HG03442 (cell line): ENCODE measurements around the gene PLXNA4.

Experiments used
- ATAC-seq: cut with Tn5 transposase; IDR thresholded peaks from one replicate; pipeline ENCODE4 v1.9.1; 2021; ENCODE audit warnings: mild to moderate bottlenecking, moderate library complexity; ENCODE audit not compliant: unreplicated experiment

The PLXNA4 gene

DNA sequence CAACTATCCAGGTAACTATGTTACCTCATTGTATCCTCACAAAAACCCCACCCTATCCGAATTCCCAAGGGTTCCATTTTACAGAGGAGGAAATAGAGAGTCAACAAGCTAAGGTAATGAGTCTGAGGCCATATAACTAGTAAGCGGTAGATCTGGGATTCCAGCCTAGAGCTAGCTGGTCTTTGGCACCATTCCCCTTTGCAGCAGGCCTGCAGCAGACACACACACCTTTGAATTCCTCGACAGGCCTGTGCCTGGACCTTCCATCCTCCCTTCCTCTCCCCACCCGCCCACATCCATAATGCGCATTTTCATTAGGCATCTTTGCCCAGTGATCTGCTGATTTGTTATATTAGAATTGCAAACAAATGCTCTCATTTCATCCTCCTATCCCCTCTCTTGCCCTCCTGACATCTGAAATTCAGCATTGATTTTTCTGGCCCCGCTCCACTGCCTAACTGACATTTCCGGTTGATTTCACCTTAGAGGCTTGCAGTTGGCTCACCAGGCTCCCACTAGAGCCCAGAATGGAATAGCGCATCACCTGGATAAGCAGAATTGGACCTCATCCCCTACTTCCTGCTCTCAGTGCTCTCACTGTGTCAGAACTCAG is 129.5 kb downstream of the PLXNA4 start:
- ATAC-seq: no peak

DNA sequence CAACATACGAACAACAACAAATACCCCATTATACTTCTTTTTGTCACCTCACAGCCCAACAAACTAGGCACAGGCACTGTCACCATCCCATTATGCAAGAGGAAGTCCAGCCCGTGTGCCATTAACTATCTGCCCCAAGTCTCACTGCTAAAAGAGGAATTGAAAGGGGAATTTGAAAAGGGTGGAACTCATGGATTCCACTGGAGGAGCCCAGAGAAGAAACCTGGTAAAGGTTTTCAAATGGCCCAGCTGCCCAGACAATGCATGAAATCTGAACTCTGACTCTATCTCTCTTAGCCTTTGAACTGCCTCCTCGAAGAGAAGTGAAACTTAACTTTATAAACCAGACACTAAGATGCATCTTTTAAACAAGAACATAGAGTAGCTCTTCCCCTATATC is 130.0 kb downstream of the PLXNA4 start:
- ATAC-seq: no peak

DNA sequence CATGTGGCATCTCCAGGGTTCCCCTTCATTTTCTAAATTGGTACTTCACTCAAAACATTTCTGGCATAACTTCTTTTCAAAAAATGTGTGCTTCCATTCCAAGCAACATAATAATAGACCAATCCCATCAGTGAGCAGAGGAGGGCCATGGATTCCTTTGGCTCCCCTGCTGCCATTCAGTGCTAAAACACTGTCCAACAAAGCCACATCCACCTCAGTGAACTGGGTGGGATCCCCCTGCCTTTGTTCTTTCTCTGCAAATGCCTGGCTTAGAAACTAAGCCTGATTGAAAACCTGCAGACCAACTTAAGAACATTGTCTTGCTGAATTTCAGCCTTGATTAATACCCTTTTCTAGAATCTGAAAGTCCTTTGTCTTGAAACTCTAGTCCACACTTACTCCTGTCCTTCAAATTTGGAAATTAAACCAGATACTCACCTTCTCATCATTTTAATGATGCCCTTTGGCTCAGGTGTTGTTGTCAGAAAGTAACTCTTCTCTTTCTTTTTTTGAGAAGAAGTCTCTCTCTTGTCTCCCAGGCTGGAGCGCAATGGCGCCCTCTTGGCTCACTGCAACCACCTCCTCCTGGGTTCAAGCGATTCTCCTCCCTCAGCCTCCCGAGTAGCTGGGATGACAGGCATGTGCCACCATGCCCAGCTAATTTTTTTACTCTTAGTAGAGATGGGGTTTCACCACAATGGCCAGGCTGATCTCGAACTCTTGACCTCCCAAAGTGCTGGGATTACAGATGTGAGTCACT is 132.3 kb downstream of the PLXNA4 start:
- no peak for ATAC-seq

DNA sequence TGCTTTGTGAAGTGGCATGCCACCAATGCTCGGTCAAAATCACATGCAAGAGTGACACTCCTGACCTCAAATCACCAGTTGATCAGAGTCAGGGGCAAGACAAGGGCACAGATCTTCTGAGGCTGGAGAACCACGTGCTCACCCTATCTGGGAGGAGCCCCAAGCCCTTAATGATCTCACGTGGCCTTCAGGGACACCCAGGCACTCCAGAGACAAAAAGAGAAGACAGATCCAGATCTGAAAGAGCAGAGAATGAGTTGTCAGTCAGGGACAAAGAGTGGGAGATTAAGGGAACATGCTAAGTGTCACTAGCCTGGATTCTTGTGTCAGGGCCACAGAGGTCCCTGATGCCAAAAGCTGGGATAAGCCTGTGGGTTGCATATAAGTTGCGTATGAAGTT is 134.3 kb downstream of the PLXNA4 start:
- no peak for ATAC-seq

DNA sequence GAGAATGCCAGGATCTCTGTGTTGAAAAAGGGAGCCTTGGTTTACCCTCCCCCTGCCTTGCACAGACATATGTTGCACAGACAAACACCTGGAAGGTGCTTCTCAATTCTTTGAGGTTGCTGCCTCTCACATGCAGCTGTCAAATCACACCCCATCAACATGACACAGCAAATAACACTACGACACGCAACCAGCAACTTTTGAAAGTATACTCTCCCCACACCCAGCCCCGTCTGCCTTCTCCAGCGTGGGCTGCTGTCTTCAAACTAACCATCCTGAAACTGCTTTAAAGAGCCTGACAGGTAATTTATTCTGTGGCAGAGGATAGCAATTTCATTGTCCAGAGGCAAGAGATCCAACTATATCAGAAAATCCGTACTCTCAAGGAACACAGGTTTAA is 136.1 kb downstream of the PLXNA4 start:
- no peak for ATAC-seq

DNA sequence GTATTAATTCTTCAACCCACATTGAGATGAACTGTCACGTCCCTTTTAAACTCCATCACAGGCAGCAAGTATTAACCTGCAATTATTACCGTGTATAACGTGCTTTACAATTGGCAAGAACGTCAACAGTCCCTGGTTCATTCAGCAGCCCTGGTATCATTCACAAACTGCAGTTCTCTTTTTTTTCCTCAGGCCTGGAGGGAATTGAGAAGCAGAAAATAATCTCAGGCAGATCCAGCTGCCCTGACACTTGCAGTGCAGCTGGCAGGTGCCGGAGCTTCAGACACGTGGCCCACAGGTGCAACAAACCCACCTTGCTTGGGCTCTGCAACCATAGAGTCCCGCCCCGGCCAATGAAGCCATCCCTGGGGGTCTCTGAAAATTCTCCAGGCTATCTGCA is 137.3 kb downstream of the PLXNA4 start:
- ATAC-seq: no peak

DNA sequence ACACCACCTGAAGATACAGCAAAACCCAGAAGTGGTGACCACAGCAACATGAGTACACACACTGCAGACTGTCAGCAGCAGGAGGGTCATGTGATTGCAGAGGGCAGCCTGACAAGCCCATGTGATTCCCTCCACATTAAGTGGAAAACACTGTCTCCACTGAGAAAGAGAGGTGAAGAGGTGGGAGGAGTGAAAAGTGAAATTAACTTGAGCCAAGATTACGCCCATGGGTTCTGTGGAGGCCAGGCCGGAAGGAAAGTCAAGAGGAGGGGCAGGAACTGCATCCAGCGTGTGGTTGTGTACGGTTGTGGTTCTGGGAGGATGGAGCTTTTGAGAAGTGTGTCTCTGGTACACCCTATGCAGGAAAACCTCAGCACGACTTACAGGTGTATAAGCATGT is 138.5 kb downstream of the PLXNA4 start:
- ATAC-seq: no peak

DNA sequence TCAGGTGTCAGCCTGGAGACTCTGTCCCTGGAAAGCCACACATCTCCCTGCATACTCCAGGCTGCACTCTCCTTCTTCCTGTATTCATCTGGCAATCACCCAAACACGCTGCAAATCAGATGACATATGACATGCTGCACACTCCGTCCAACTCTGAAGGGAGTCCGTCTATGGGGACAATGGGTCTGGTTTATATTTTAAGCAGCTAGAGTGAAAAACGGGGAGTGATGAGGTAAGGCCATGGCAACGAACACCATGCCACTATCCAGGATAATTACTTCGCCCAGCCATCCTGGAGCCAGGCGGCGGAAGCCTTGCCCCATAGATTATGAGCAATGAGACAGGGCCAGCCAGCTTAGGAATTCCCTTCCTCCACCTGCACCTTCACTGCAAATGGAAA is 140.1 kb downstream of the PLXNA4 start:
- no peak for ATAC-seq

DNA sequence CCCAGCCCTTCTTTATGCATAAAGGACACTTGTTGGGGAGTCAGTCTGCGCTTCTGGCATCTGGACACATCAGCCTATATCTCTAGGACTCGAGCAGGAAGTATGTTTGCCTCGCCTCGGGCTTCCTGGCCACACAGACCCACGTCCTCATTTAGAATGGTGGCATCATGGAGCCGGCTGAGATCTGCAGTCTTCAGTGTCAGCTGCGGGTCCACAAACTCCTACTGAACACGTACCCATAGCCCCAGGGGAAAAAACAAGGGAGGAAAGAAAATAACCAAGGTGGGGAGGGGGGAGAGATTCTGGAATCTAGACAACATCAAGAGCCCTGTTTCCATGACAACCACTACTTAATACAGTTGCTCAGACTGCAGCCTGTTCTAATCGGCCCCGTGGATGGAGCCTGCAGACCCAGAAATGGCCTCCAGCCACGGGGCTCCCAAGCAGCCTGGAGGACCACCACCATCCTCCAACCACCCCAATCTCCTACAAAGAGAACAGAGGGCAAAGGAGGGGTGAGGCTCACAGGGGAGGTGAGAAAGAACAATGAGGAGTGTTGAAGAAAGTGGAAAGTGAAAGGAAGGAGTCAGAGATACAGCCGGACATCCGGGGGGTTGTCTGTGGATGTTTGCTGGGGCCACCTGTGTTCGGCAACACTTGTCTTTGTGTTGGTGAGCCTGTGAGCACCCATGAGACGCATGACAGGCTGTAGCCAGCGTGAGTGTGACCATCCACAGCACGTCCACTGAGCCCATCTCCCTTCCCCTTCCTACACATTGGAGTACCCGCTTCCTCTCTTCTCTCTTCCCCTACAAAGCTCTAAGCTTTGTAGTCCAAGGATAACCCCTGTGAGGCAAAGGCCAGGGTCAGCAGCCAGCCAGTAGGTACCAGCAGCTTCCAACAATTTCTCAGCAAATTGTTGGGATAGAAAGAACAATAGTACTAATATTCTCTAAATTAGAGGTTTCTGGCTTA is 141.0 kb downstream of the PLXNA4 start:
- ATAC-seq: no peak

DNA sequence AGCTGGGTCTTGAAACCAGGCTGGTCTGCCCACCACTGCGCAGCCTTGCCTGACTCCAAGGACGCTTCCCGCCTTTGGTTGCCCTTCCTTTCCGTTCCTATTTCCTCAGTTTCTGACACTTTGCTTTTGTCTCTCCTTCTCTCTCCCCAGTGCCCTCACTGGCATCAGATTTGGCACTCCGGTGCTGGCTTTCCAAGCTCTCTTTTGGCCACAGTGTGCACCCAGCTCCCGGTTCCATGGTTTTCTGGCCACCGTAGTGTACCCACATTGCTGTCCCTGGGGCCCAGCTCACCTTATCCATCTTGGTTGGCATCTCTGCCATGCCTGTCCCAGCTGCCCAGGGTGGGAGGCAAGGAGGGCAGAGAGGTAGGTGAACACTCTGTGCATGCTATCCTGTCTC is 142.2 kb downstream of the PLXNA4 start:
- ATAC-seq: no peak

DNA sequence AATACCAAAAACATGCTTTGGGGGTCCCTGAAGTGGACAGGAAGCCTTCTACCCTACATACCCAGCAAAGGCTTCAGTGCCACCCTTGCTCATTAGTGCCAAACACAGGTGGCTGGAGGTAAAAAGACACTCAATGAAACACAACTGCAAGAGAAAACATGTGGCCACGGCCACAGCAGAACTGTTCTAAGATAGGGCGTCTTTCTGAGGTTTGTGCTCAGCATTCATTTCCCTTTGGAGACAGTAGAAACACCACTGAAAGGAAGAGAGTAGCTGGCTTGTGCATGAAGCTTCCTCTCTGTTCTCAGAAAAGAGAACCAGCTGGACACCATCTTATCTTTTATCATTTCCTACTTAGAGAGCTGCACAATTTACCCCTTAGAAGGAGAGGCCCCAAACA is 143.0 kb downstream of the PLXNA4 start:
- ATAC-seq: no peak

DNA sequence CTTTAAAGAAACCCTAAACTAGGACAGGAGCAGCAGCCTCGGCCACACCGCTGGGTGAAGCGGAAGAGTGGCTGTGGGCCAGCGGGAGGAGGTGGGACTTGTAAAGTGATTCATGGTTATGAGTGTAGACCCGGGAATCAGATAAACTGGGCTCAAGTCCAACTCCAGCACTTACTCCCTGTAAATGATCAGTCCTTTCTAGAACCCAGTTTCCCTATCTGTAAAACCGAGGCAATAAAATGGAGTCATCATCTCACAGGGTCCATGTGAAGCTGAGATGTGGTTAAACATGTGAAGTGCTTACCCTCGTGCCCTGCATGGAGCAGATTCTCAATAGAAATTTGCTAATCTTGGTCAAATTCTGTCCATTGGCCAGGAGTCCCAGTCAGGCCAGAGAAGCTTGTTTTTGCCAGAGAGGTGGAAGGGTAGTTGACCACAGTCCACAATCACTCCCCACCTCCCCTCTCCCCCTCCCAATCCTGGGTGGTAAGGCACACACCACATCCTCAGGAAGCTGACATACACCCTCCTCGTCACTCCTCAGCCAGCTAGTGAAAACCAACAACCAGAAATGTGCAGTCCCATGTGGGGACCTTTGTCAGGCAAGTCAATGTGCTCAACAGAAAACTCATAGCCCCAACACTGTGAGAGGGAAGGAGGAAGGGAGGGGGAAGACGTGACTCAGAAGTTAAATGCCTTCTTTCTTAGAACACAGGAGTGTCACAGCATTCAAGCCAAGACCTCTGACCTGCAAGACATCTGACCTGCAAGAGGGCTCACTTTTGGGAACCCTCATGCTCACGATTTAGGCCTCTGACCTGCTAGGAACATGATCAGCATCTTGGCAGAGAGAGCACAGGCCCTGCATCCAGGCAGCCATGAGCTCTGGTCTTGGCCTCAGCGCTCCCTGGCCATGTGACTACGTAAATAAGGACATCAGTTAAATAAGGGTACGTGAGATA is 145.1 kb downstream of the PLXNA4 start:
- no peak for ATAC-seq

DNA sequence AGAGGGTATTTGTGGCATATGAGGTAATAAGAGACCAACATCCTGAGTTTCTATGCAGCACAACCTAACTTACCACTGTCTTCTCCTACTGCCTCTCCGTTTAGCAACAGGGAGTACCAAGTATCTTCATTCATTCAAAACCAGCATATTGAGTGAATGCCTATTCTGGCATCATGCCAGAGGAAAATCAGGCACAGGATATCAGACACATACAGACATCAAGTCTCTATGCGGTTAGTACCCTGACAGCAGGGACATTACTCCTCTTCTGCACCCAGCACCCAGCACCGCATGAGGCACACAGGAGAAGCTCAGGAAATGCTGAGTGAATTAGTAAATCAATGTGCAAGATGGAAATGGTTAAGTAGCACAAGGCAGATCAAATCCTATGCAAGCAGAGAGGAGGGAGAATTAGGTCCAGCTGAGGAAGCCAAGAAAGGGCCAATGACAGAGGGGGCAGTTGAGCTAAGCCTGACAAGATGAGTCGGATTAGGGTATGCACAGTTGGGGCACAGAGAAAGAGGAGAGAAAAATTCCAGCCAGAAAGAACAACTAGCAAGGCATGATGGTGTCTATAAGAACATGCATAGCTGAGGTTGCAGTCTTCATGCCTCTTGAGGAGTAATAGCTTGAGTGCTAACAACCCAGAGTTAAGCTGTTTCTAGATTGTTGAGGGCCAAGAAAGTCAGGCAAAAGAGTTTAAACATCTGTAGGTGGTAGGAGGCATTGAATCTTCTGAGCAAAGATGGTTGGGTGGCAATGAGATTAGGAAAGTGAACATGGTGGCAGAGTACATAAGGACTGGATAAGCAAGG is 146.0 kb downstream of the PLXNA4 start:
- ATAC-seq: no peak

DNA sequence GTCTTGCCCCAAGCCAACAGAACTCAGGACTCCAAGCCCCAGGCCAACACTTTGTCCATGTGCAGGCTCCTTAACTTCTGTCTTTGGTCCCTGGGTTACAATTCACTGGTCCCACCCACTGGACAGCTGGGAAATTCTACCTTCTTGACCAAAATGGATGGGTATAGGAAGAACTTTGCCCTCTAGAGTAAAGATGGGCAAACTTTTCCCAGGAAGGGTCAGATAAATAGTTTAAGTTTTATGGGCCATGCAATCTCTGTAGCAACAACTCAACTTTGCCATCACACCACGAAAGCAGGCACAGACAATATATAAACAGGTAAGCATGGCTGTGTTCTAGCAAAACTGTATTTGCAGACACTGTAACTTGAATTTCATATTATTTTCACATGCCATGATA is 147.1 kb downstream of the PLXNA4 start:
- ATAC-seq: no peak

DNA sequence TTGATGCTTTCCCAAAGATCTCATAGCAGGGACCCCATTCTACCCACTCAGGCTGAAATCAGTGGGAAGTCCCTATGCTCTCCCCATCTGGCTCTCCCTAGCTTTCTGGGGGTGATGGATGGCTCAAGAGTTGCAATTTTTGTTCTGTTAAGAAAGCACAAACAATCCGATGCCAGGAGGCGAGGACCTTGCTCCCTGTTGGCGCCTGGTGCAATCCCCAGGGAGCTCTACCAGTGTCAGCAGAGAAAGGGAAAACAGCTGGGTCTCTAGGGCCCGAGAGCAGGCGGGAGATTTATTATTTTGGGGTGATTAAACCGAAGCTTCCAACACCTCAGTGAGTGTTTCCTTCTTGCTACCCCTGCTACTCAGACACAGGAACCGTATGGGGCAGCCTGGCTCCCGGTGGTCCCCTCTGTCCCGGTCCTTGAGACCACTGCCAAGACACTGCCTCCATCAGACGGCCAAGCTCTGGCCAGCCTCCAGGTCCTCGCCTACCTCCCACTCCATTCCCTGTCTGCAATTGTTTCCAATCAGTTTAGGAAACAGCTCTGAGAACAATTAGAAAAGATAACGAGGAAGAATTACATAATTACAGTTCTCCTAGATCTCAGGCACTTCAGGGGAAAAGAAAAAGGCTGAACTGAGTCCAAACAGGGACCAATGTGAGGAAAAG is 147.9 kb downstream of the PLXNA4 start:
- ATAC-seq: no peak

DNA sequence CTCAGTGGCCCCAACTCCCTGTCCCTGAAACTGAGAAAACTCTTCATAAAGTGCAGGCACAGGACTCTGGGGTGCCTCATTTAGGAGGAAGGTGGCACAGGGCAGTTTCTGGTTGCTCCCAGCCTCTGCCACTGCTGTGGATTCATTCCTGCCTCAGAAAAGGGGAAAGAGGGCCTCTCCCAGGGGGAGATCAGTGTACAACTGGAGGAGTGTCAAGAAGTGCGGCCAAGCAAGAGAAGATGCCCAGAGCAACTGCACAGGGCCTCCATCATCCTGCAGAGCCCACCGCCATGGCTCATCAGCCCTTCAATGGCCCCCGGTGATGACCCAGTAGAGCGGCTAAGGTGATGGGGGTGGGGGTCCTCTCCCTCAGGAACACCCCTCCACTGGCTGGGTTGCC is 150.3 kb downstream of the PLXNA4 start:
- ATAC-seq: no peak

DNA sequence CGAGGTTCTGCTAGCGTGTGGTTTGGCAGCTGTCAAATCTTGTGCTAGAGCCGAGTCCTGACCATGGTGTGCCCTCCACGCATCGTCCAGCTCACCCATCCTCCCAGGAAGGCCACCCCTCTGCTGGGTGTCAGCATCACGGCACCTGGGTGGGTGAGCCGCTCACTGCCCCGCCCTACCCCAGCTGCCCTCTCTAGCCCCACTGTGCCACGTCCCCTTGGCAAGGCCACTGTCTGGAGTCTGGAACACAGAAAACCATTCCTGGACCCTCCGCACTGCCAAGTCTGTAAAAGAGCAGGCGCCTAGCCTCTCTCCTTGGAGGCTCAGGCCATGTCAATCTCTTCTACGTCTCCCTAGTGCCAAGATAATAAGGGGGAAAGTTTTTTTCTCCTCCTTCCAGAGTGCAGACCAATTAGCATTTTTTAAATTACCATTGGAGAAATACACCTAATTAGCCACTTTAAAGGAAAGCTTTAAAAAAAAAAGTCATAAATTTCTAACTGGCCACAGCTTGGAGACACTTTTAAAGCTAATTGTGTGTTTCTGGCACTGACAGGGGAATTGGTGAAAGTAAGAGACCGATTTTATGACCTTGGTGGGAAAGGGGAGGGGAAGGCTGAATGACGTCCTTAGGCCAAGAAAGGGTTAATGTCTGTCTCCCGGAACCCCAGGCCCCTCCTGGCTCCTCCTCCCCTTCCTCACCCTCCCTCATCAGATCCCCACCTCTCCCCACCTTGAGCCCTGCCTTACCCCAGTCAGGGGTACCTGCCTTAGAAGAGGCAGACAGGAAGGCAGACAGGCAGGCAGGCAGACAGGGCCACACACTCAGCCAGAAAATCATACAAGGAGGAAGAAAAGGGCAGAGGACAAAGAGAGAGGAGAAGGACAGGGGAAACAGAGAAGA is 151.2 kb downstream of the PLXNA4 start:
- no peak for ATAC-seq

DNA sequence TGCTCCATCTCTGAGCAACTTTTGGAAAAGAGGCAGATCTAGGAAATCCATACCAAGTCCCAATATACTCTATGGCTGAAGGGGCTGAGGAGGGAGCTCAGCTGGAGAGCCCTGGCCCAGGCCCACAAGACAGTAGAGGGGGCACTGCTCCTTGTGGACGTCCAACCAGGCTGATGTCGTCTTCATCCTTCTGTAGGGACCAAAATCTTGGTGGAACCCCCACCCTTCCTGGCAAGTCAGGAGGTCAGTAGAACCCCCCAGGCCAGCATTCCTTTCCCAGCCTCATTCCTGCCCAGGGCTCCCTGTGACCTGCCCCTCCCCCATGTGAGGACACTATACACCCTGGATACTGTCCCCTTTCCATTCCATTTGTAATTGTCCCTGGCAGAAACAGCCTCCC is 152.0 kb downstream of the PLXNA4 start:
- no peak for ATAC-seq
